Thyroid gland (tissue), 4 donors: Measurements from ENCODE around the gene SLC11A1. TPM values are rescaled to one million over a fixed set of nuclear protein-coding genes. Genes with fewer than 3 reads are reported as not detected.

Experiments used
- DNase-seq, 2 donors: peaks; one replicate each; pipeline ENCODE4 v3.0.0-alpha.2; 2019
- H3K27ac ChIP-seq, 3 donors: fragments of 200-600 bp; sonication (generic); 1 replicate in 2 of 3; 2 replicates in 1 of 3; pipeline ENCODE4 v1.5.1; 2016 to 2019; ENCODE audit warnings: mild to moderate bottlenecking in 1 of 3, moderate library complexity in 1 of 3
- H3K27me3 ChIP-seq: fragments of 200-600 bp; sonication (generic); one replicate; pipeline ENCODE4 v1.5.1; 2019
- H3K36me3 ChIP-seq, 2 donors: fragments of 200-600 bp; sonication (generic); one replicate each; pipeline ENCODE4 v1.5.1; 2016 to 2019
- H3K4me1 ChIP-seq, 2 donors: fragments of 200-600 bp; sonication (generic); one replicate each; pipeline ENCODE4 v1.5.1; 2017 to 2019
- H3K4me3 ChIP-seq, 3 donors: fragments of 200-600 bp; sonication (generic); replicated peaks in 1 of 3; 1 replicate in 2 of 3; 2 replicates in 1 of 3; pipeline ENCODE4 v1.5.1; 2016; ENCODE audit warnings: mild to moderate bottlenecking in 1 of 3
- H3K9me3 ChIP-seq: fragments of 200-600 bp; sonication (generic); one replicate; pipeline ENCODE4 v1.5.1; 2017
- POLR2A ChIP-seq, 2 donors: fragments of 450-650 bp; IDR thresholded peaks; one replicate each; pipeline ENCODE4 v1.6.1; 2017; ENCODE audit warnings: antibody characterized with exemption in 2 of 2, mild to moderate bottlenecking in 2 of 2, moderate library complexity in 1 of 2
- WGBS, 2 donors: methylation state at CpG; one replicate each; pipeline ENCODE4 v1.1.5; 2017; 5-methylcytosine and 5-hydroxymethylcytosine counted together
- intact Hi-C: fragments of 100-400 bp; cut with DNase I; formaldehyde crosslinking; loops from one replicate; pipeline ENCODE4 v1.15.1; 2023
- total RNA-seq, 4 donors: library from RNA; depleted of rRNA; stranded (reverse); fragments of >200 nt; gene quantifications; one replicate each; pipeline ENCODE4 v1.2.3, GENCODE V29; 2016
- TF ChIP-seq, protein P1 (sequence below), 6 experiments: fragments of 200-600 bp in 3 of 6; fragments of 450-650 bp in 3 of 6; sonication (generic) in 3 of 6; IDR thresholded peaks; one replicate each; pipeline ENCODE4 v1.5.1; 2016 to 2019; ENCODE audit warnings: antibody characterized with exemption in 6 of 6, mild to moderate bottlenecking in 2 of 6, inconsistent platforms in 1 of 6, moderate library complexity in 1 of 6

The SLC11A1 gene
- total RNA-seq, 4 donors from 2014 or later: 1.7 to 14.5 (median 10.1) TPM

- Histone ChIP-seq H3K27ac (no peak overlapping the region), H3K4me3 (no peak overlapping the region), H3K27me3 (no peaks in the 10 kb centered on the region), H3K9me3 (no peaks in the 10 kb centered on the region), H3K4me1 (no peaks in the 10 kb centered on the region), H3K36me3 (no peaks in the 10 kb centered on the region)
- no peak for TF ChIP-seq POLR2A (IDR thresholded peaks at IDR 0.05)
- TF ChIP-seq, protein P1, sequence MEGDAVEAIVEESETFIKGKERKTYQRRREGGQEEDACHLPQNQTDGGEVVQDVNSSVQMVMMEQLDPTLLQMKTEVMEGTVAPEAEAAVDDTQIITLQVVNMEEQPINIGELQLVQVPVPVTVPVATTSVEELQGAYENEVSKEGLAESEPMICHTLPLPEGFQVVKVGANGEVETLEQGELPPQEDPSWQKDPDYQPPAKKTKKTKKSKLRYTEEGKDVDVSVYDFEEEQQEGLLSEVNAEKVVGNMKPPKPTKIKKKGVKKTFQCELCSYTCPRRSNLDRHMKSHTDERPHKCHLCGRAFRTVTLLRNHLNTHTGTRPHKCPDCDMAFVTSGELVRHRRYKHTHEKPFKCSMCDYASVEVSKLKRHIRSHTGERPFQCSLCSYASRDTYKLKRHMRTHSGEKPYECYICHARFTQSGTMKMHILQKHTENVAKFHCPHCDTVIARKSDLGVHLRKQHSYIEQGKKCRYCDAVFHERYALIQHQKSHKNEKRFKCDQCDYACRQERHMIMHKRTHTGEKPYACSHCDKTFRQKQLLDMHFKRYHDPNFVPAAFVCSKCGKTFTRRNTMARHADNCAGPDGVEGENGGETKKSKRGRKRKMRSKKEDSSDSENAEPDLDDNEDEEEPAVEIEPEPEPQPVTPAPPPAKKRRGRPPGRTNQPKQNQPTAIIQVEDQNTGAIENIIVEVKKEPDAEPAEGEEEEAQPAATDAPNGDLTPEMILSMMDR (IDR thresholded peaks at IDR 0.05): no peak
- WGBS, 2 donors: 90 to 94% methylated on average over 9 to 10 of the region's 10 CpGs
- no peak for DNase-seq
- intact Hi-C loops: no loop called here
Observed at GRCh38 chr2:218431878-218432277, 49.8 kb downstream of the SLC11A1 start.

DNA sequence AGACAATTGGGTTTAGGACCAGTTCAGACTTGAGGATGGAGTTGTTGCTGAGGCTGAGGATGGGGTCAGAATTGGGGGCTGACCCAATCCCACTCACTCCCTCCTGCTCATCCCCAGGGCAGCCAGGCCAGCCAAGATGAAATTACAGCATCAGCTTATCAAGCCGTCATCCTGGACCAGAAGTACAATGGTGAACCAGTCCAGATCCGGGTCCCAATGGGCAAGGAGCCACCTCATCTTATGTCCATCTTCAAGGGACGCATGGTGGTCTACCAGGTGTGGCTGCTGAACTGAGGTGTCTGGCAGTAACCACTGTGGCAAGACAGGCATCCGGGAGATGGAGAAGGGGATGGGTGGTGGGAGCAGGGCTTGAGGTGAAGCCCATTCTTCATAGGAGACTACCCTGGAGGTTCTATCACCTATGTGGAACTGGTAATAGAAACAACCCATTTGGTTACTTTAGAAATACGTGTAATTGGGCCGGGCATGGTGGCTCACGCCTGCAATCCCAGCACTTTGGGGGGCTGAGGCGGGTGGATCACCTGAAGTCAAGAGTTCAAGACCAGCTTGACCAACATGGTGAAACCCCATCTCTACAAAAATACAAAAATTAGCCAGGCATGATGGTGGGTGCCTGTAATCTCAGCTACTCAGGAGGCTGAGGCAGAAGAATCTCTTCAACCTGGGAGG is 50.7 kb downstream of the SLC11A1 start:
- intact Hi-C loops: no loop called here
- TF ChIP-seq, protein P1 (IDR thresholded peaks at IDR 0.05): no peak
- no peak for TF ChIP-seq POLR2A (IDR thresholded peaks at IDR 0.05)
- Histone ChIP-seq H3K36me3 (no peaks in the 10 kb centered on the region), H3K4me1 (no peaks in the 10 kb centered on the region), H3K9me3 (no peaks in the 10 kb centered on the region), H3K4me3 (no peak overlapping the region), H3K27me3 (no peaks in the 10 kb centered on the region), H3K27ac (no peak overlapping the region)
- no peak for DNase-seq
- 93 to 95% methylated on average over 8 of the region's 8 CpGs for WGBS, 2 donors

DNA sequence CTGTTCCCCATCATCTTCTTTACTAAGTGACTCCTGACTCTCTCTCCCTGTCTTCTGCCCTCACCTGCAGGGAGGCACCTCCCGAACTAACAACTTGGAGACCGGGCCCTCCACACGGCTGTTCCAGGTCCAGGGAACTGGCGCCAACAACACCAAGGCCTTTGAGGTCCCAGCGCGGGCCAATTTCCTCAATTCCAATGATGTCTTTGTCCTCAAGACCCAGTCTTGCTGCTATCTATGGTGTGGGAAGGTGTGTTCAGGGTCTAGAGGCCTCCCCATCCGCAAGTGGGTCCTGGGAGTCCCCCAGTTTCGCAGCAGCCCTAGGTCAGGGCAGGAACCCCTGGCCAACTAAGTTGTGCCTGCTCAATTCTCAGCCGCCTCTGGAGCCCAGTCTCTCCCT is 52.4 kb downstream of the SLC11A1 start:
- DNase-seq: no peak
- WGBS, 2 donors: 89 to 90% methylated on average over 9 of the region's 9 CpGs
- TF ChIP-seq, protein P1 (IDR thresholded peaks at IDR 0.05): no peak
- Histone ChIP-seq H3K4me1 (no peaks in the 10 kb centered on the region), H3K9me3 (no peaks in the 10 kb centered on the region), H3K4me3 (no peak overlapping the region), H3K36me3 (no peaks in the 10 kb centered on the region), H3K27ac (no peak overlapping the region), H3K27me3 (no peaks in the 10 kb centered on the region)
- intact Hi-C loops: no loop called here

DNA sequence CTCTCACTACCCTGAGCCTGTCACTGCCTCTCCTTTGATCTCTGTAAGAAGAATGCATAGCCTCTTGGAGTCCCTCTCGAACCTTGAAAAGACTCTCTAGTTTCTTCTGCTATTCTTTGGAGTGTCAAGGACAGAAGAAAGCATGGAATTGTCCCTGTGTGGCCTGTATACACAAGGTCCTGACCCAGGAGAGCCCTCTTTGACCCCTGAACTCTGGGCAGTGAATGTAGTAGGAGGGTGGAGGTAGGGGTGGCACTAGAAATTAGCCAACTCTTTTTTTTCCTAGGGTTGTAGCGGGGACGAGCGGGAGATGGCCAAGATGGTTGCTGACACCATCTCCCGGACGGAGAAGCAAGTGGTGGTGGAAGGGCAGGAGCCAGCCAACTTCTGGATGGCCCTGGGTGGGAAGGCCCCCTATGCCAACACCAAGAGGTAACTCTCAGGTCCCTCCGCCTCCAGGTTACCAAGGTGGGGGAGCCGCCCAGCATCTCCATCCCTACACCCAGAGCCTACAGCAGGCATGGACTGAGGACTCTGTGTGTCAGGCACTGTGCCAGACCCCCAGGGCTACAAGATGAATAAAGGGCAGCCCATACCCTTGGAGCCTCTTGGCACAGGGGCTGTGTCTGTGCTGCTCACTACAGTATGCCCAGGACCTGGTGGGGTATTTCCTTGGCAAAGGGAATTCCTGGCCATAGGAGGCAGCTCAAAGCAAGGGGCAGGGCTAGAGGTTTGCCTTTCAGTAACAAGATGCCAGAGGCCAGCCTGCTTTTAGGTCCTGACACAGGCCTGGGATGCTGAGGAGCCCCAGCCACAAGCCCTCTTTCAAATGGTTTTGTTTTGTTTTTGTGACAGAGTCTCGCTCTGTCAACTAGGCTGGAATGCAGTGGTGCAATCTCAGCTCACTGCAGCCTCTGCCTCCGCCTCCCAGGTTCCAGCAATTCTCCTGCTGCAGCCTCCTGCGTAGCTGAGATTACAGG is 53.2 kb downstream of the SLC11A1 start:
- no peaks in the 10 kb centered on the region for H3K4me1 ChIP-seq
- no peak for TF ChIP-seq POLR2A (IDR thresholded peaks at IDR 0.05)
- no peaks in the 10 kb centered on the region for H3K9me3 ChIP-seq
- WGBS, 2 donors: 90% methylated on average over 9 to 11 of the region's 11 CpGs
- no peaks in the 10 kb centered on the region for H3K36me3 ChIP-seq
- H3K27me3 ChIP-seq: no peaks in the 10 kb centered on the region
- H3K27ac ChIP-seq: no peak overlapping the region
- intact Hi-C loops: no loop called here
- DNase-seq: no peak
- no peak overlapping the region for H3K4me3 ChIP-seq

DNA sequence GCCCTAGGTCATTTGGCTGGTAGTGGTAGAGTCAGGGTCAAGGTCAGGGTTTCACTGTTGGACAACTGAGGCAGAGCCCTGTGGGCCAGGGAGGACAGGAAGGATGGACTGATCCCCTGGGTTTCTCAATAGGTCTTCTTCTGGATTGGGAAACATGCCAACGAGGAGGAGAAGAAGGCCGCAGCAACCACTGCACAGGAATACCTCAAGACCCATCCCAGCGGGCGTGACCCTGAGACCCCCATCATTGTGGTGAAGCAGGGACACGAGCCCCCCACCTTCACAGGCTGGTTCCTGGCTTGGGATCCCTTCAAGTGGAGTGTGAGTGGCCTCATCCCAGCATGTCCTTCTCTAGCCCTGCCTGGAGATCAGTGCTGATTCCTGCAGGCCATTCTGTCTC is 54.9 kb downstream of the SLC11A1 start:
- intact Hi-C loops: no loop called here
- TF ChIP-seq, protein P1 (IDR thresholded peaks at IDR 0.05): no peak
- TF ChIP-seq POLR2A (IDR thresholded peaks at IDR 0.05): no peak
- no peak for DNase-seq
- no peaks in the 10 kb centered on the region for H3K36me3 ChIP-seq
- no peaks in the 10 kb centered on the region for H3K9me3 ChIP-seq
- no peak overlapping the region for H3K4me3 ChIP-seq
- H3K27ac ChIP-seq: no peak overlapping the region
- H3K27me3 ChIP-seq: no peaks in the 10 kb centered on the region
- WGBS, 2 donors: 92 to 96% methylated on average over 3 to 5 of the region's 5 CpGs
- H3K4me1 ChIP-seq: no peaks in the 10 kb centered on the region
